Spleen (tissue), 7 donors: ENCODE data around the gene YES1.

Experiments
- POLR2AphosphoS5 ChIP-seq, 3 donors: sonication (generic); formaldehyde crosslinking; IDR thresholded peaks; one replicate each; pipeline ENCODE4 v1.5.1; 2017; ENCODE audit warnings: antibody characterized with exemption in 3 of 3
- TF ChIP-seq, protein P1 (sequence below), 11 experiments: fragments of 200-600 bp in 7 of 11; fragments of 450-650 bp in 4 of 11; sonication (generic) in 4 of 11; IDR thresholded peaks in 8 of 11; conservative IDR thresholded peaks in 3 of 11; 1 replicate in 7 of 11; 2 replicates in 4 of 11; pipeline versions ENCODE4 v1.4.0 to v1.8.0; 2016 to 2021; ENCODE audit warnings: antibody characterized with exemption in 11 of 11, inconsistent platforms in 4 of 11, mild to moderate bottlenecking in 1 of 11
- donor health status: DM: no; HTN: no; CAD: no; lungs with moderate emphysema.
- donor health status: DM: no; HTN: no; CAD: no.
- donor health status: DM: no; HTN: no; CAD: no.

DNA sequence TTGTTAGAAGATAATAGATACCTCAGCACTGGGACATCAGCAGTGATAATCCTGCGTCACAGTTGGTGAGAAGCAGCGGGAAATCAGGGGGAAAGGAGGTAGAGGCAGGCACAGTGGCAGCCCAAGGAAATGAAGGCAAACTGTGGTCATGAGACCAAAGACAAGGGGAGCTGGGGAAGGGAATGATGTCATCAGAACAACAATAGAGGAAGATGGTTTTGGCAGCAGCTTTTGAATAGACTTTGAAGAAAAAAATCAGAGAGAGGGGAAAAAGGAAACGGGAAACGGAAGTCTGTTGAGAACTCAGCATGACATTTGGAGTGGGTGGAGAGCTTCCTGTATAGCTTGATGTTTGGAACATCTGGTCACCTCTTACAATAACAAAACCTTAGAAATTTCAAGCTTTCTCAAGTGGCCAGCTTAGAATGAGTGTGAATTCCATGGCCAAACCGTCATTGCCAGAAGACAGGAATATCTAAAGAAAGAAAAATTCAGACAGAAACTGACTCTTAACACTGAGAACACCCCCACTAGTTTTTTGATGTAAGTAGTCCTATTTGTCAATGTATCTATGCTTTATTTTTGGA, 18.4 kb upstream of the YES1 start:
- TF ChIP-seq, protein P1, sequence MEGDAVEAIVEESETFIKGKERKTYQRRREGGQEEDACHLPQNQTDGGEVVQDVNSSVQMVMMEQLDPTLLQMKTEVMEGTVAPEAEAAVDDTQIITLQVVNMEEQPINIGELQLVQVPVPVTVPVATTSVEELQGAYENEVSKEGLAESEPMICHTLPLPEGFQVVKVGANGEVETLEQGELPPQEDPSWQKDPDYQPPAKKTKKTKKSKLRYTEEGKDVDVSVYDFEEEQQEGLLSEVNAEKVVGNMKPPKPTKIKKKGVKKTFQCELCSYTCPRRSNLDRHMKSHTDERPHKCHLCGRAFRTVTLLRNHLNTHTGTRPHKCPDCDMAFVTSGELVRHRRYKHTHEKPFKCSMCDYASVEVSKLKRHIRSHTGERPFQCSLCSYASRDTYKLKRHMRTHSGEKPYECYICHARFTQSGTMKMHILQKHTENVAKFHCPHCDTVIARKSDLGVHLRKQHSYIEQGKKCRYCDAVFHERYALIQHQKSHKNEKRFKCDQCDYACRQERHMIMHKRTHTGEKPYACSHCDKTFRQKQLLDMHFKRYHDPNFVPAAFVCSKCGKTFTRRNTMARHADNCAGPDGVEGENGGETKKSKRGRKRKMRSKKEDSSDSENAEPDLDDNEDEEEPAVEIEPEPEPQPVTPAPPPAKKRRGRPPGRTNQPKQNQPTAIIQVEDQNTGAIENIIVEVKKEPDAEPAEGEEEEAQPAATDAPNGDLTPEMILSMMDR (IDR thresholded peaks at IDR 0.05 in 8 of 11, conservative IDR thresholded peaks at IDR 0.05 in 3 of 11) = no peak
- TF ChIP-seq POLR2AphosphoS5 (IDR thresholded peaks at IDR 0.05) = peak in 1 of 3 donors; percentile 74
